ENCODE measurements around the gene SEC63. TPM values are rescaled to one million over a fixed set of nuclear protein-coding genes. Genes with fewer than 3 reads are reported as not detected.

The SEC63 gene
- total and polyA plus RNA-seq, 4 donors: 33.9 to 85.0 (median 68.5) TPM

Small RNA genes within 50 kb of the gene (small RNA-seq; reads per million reads assigned to genes)
- not detected for gene MTHFD2P3 (ENCODE audit: low replicate concordance)
- gene RF00045 (ENCODE audit: low replicate concordance): not detected
- gene RNU6-437P (ENCODE audit: low replicate concordance): not detected

Other genes with a start within 250 kb of the SEC63 start
- gene SCML4, start 133.9 kb downstream of the SEC63 start, total RNA-seq: 1 to 10 TPM; 1.5 to 2.6 TPM
- gene SCML4, start 133.9 kb downstream of the SEC63 start, polyA plus RNA-seq (ENCODE audit: insufficient read length in 2 of 2): 1 to 10 TPM; 1.9 to 3.2 TPM
- gene OSTM1, start 116.5 kb upstream of the SEC63 start, total RNA-seq: 10 to 100 TPM; 38.2 to 52.0 TPM
- gene OSTM1, start 116.5 kb upstream of the SEC63 start, polyA plus RNA-seq (ENCODE audit: insufficient read length in 2 of 2): 10 to 100 TPM; 35.2 to 50.4 TPM
- under 1 TPM in 1 of 2 donors, not detected in 1; 0.83 TPM for gene NR2E1, start 207.8 kb upstream of the SEC63 start, total RNA-seq
- under 1 TPM in 1 of 2 donors, not detected in 1; 0.06 TPM for gene NR2E1, start 207.8 kb upstream of the SEC63 start, polyA plus RNA-seq (ENCODE audit: insufficient read length in 2 of 2)

All from spinal cord (tissue), 4 donors.